Endodermal cell (in vitro differentiated cells): ENCODE results near the gene SLAMF1. TPM values are rescaled to one million over a fixed set of nuclear protein-coding genes. Genes with fewer than 3 reads are reported as not detected.
A peak's percentile ranks its signal among the peaks of the same experiment; 100 is the strongest.

ENCODE experiments used
- DNase-seq: peaks from one replicate; pipeline ENCODE4 v3.0.0-alpha.2; 2017
- H3K27ac ChIP-seq: 2 replicates; pipeline ENCODE4 v1.5.1; 2013; ENCODE audit warnings: mild to moderate bottlenecking, low read depth, low read length, moderate library complexity
- H3K27me3 ChIP-seq: 2 replicates; pipeline ENCODE4 v1.6.1; 2013; ENCODE audit warnings: mild to moderate bottlenecking, low read length, moderate library complexity; ENCODE audit not compliant: insufficient read depth, control insufficient read depth, poor library complexity, severe bottlenecking
- H3K36me3 ChIP-seq: 2 replicates; pipeline ENCODE4 v1.7.0; 2013; ENCODE audit warnings: mild to moderate bottlenecking, low read length, moderate library complexity; ENCODE audit not compliant: control insufficient read depth, insufficient read depth
- H3K4me1 ChIP-seq: one replicate; pipeline ENCODE4 v1.7.0; 2013; ENCODE audit warnings: low read length; ENCODE audit not compliant: control insufficient read depth, insufficient read depth
- H3K4me3 ChIP-seq: 2 replicates; pipeline ENCODE4 v1.5.1; 2013; ENCODE audit warnings: mild to moderate bottlenecking, low read length, moderate library complexity
- H3K9ac ChIP-seq: 2 replicates; pipeline ENCODE4 v1.6.1; 2013; ENCODE audit warnings: mild to moderate bottlenecking, low read length, moderate library complexity; ENCODE audit not compliant: poor library complexity, severe bottlenecking; ENCODE audit errors: extremely low read depth
- H3K9me3 ChIP-seq: 2 replicates; pipeline ENCODE4 v1.6.1; 2013; ENCODE audit warnings: mild to moderate bottlenecking, low read length, moderate library complexity; ENCODE audit not compliant: control insufficient read depth
- H3K27ac Mint-ChIP-seq: 2 replicates; pipeline ENCODE4 v1.8.0; 2020; ENCODE audit warnings: mixed read lengths
- H3K27me3 Mint-ChIP-seq: 2 replicates; pipeline ENCODE4 v1.8.0; 2021; ENCODE audit warnings: mild to moderate bottlenecking, mixed read lengths; ENCODE audit not compliant: insufficient read depth
- H3K36me3 Mint-ChIP-seq: 2 replicates; pipeline ENCODE4 v1.8.0; 2020; ENCODE audit warnings: low read depth, mixed read lengths
- H3K4me1 Mint-ChIP-seq: 2 replicates; pipeline ENCODE4 v1.8.0; 2020; ENCODE audit warnings: mixed read lengths
- H3K4me3 Mint-ChIP-seq: 2 replicates; pipeline ENCODE4 v1.8.0; 2020; ENCODE audit warnings: mild to moderate bottlenecking, moderate library complexity, mixed read lengths
- H3K9me3 Mint-ChIP-seq: 2 replicates; pipeline ENCODE4 v1.8.0; 2020; ENCODE audit warnings: mild to moderate bottlenecking, mixed read lengths
- WGBS, 2 experiments: methylation state at CpG; one replicate each; pipeline versions ENCODE4 v1.1.5 to v1.1.7; 2013; ENCODE audit warnings: missing lambda C conversion rate in 2 of 2, mixed read lengths in 1 of 2; ENCODE audit not compliant: insufficient coverage in 1 of 2, insufficient read length in 1 of 2; 5-methylcytosine and 5-hydroxymethylcytosine counted together
- total RNA-seq, 2 donors: library from RNA; stranded (reverse); fragmentation: NEBNext Ultra II Directional in 1 of 2; extraction: Animal tissue kit (Norgen Biotek cat#: 25700) in 1 of 2; gene quantifications; 2 replicates in 1 of 2; 3 replicates in 1 of 2; pipeline ENCODE4 v1.2.1, GENCODE V29; 2021
- TF ChIP-seq, protein P1 (sequence below): fragments of 200-600 bp; sonication (generic); conservative IDR thresholded peaks from 2 replicates; pipeline ENCODE4 v1.5.0; 2021; ENCODE audit warnings: antibody characterized with exemption, mild to moderate bottlenecking

Gene SLAMF1
- total RNA-seq, 2 donors from 2014 or later: not detected

DNA sequence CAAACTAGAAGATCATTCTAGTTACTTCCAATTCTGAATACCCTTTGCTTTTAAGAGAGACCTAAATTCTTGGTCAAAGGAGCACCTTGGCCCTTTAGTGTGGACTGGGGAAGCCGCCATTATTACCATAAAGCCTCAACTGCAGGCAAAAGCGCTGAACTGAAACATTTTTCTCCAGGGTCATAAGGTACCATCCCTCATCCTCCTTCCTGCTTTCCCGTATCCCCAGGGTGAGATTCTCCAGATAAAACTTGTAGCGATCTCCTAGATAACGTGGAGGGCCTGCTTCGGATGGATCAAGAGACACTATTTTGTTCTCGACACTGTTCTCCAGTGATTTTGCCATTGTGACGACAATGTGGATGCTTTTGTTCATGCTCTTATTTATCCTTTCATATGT lies 9.8 kb downstream of the SLAMF1 start:
- H3K9me3 ChIP-seq: peaks cover 4% of the 10 kb centered on the region
- TF ChIP-seq, protein P1, sequence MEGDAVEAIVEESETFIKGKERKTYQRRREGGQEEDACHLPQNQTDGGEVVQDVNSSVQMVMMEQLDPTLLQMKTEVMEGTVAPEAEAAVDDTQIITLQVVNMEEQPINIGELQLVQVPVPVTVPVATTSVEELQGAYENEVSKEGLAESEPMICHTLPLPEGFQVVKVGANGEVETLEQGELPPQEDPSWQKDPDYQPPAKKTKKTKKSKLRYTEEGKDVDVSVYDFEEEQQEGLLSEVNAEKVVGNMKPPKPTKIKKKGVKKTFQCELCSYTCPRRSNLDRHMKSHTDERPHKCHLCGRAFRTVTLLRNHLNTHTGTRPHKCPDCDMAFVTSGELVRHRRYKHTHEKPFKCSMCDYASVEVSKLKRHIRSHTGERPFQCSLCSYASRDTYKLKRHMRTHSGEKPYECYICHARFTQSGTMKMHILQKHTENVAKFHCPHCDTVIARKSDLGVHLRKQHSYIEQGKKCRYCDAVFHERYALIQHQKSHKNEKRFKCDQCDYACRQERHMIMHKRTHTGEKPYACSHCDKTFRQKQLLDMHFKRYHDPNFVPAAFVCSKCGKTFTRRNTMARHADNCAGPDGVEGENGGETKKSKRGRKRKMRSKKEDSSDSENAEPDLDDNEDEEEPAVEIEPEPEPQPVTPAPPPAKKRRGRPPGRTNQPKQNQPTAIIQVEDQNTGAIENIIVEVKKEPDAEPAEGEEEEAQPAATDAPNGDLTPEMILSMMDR: no peak
- 90 to 92% methylated on average over 8 of the region's 8 CpGs for WGBS, 2 experiments
- no peaks in the 10 kb centered on the region for H3K9me3 Mint-ChIP-seq
- H3K36me3 ChIP-seq: no peaks in the 10 kb centered on the region
- no peak for DNase-seq
- peak overlapping the region; percentile 91 for H3K27ac Mint-ChIP-seq
- peaks cover 41% of the 10 kb centered on the region for H3K4me1 Mint-ChIP-seq
- no peaks in the 10 kb centered on the region for H3K36me3 Mint-ChIP-seq
- no peaks in the 10 kb centered on the region for H3K27me3 ChIP-seq
- H3K27ac ChIP-seq: no peak overlapping the region
- H3K27me3 Mint-ChIP-seq: no peaks in the 10 kb centered on the region
- H3K4me3 Mint-ChIP-seq: no peak overlapping the region
- peak overlapping the region; percentile 24 for H3K9ac ChIP-seq
- peaks cover 10% of the 10 kb centered on the region for H3K4me1 ChIP-seq
- no peak overlapping the region for H3K4me3 ChIP-seq

DNA sequence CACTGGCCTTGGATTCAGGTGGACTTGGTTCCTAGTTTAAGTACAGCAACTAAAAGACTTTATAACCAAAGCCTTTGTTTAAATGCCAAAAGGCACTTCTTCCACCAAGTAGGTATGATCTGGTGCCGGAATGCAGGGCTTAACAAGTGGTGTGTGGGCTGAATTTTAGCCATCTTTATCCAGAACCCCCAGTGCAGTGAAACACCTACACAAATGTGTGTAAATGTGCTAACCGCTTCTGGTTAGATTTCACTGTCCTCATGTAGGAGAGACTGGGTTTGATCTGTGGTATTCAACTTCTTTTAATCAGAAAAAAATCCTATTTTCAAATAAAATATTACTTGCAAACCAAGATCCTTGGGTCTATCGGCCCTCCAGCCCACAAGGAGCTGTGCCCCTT lies 10.3 kb downstream of the SLAMF1 start:
- no peak overlapping the region for H3K4me3 ChIP-seq
- no peaks in the 10 kb centered on the region for H3K27me3 ChIP-seq
- H3K9me3 ChIP-seq: peaks cover 5% of the 10 kb centered on the region
- Mint-ChIP-seq H3K36me3 (no peaks in the 10 kb centered on the region), H3K4me1 (peaks cover 44% of the 10 kb centered on the region), H3K9me3 (no peaks in the 10 kb centered on the region), H3K27ac (peak overlapping the region; percentile 91), H3K27me3 (no peaks in the 10 kb centered on the region), H3K4me3 (no peak overlapping the region)
- no peak for DNase-seq
- H3K9ac ChIP-seq: peak overlapping the region; percentile 24
- no peaks in the 10 kb centered on the region for H3K36me3 ChIP-seq
- H3K27ac ChIP-seq: no peak overlapping the region
- TF ChIP-seq, protein P1: no peak
- H3K4me1 ChIP-seq: peaks cover 10% of the 10 kb centered on the region
- WGBS, 2 experiments: 80 to 87% methylated on average over 1 to 3 of the region's 3 CpGs

DNA sequence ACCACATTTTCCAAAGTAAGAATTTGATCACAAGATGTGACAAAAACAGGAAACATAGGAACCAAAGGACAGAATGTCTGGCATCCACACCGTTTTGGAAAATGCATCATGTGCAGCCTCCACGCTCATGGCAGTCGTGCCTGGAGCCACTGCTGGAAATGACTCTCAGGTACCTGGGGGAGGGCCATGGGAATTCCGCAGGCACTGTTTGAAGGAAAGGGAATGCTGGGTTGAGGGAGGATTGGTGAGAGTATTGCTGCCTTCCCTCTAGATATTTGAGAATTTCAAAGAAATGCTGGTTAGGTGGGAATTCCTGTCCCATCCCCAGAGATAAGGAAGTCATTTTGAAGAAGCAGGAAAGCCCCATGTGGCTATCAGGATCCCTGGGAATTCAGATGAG lies 10.8 kb downstream of the SLAMF1 start:
- Mint-ChIP-seq H3K4me1 (peaks cover 49% of the 10 kb centered on the region), H3K27me3 (no peaks in the 10 kb centered on the region), H3K36me3 (no peaks in the 10 kb centered on the region), H3K9me3 (no peaks in the 10 kb centered on the region), H3K27ac (peak overlapping the region; percentile 91), H3K4me3 (no peak overlapping the region)
- Histone ChIP-seq H3K9me3 (peaks cover 5% of the 10 kb centered on the region), H3K4me3 (no peak overlapping the region), H3K27me3 (no peaks in the 10 kb centered on the region), H3K9ac (peak overlapping the region; percentile 24), H3K36me3 (no peaks in the 10 kb centered on the region), H3K27ac (no peak overlapping the region), H3K4me1 (peaks cover 10% of the 10 kb centered on the region)
- TF ChIP-seq, protein P1: no peak
- DNase-seq: peak; percentile 79
- WGBS, 2 experiments: 61 to 76% methylated on average over 3 to 4 of the region's 4 CpGs
